ENCODE data around the gene SPIRE2. TPM values are rescaled to one million over a fixed set of nuclear protein-coding genes. Genes with fewer than 3 reads are reported as not detected.
"Not testable (repeated sequence)": the region's sequence is repeated elsewhere in the genome, so short reads cannot be mapped to it uniquely, and the experiment has no call there.

The SPIRE2 gene
- total and polyA plus RNA-seq, 2 donors (not counting 1 experiment from before 2014, with no cell fraction given) = 0.98 to 2.0 TPM

GRCh38 chr16:89791278-89791995, 36.8 kb upstream of the SPIRE2 start:
- H3K9me3 ChIP-seq (ENCODE audit: control extremely low read depth in 1 of 3, control insufficient read depth in 2 of 3, insufficient read depth in 1 of 3, low read length in 2 of 3) = no peaks in the 10 kb centered on the region
- Mint-ChIP-seq H3K4me3 (no peak overlapping the region), H3K4me1 (peaks cover 2% of the 10 kb centered on the region), H3K9me3 (ENCODE audit: insufficient read depth) (no peaks in the 10 kb centered on the region), H3K27me3 (no peaks in the 10 kb centered on the region), H3K27ac (no peak overlapping the region)
- H4K20me1 ChIP-seq (ENCODE audit: control insufficient read depth, insufficient read depth, low read length, poor library complexity, severe bottlenecking) = no peaks in the 10 kb centered on the region
- no peak for DNase-seq
- POLR2A ChIA-PET = interaction anchor here (0.7 kb wide), 1 partner anchor 84 kb away, joined by 3 read pairs; no protein-coding TSS in a partner anchor
- no peak for TF ChIP-seq EZH2 (IDR thresholded peaks at IDR 0.05; ENCODE audit: borderline replicate concordance, insufficient read depth, low read depth, low read length, poor library complexity, severe bottlenecking)
- no peak for TF ChIP-seq CTCF (IDR thresholded peaks at IDR 0.05)
- H3K4me3 ChIP-seq (ENCODE audit: control extremely low read depth in 1 of 5, extremely low read depth in 1 of 5, insufficient read depth in 1 of 5, low read depth in 2 of 5, low read length in 4 of 5) = no peak overlapping the region
- peaks cover 0 to 3% of the 10 kb centered on the region in 2 experiments for H3K36me3 ChIP-seq (replicated peaks in 1 of 2; ENCODE audit: control extremely low read depth in 1 of 2, control insufficient read depth in 1 of 2, extremely low read depth in 1 of 2, insufficient read depth in 2 of 2, low read length in 1 of 2)
- ATAC-seq (ENCODE audit: low read depth) = no peak
- no peak overlapping the region for H3K4me2 ChIP-seq (replicated peaks; ENCODE audit: low read depth, low read length, poor library complexity, severe bottlenecking)
- H3K27ac ChIP-seq (ENCODE audit: low read length in 2 of 2) = no peak overlapping the region
- CTCF ChIA-PET = interaction anchor here (0.7 to 10.6 kb wide), 13 partner anchors 17 to 93 kb away, joined by 3 to 171 read pairs (median 4); no protein-coding TSS in a partner anchor
- no peak overlapping the region for H2AFZ ChIP-seq (ENCODE audit: insufficient read depth, low read depth, low read length, poor library complexity, severe bottlenecking)
- H3K27me3 ChIP-seq (replicated peaks in 1 of 4; ENCODE audit: control extremely low read depth in 1 of 4, control insufficient read depth in 3 of 4, insufficient read depth in 4 of 4, low read length in 3 of 4) = no peaks in the 10 kb centered on the region
- H3K9ac ChIP-seq (ENCODE audit: low read length) = no peak overlapping the region
- 97% methylated on average over 16 of the region's 16 CpGs for WGBS (ENCODE audit: insufficient coverage)
- peaks cover 0 to 4% of the 10 kb centered on the region in 2 donors for H3K4me1 ChIP-seq (ENCODE audit: control insufficient read depth in 2 of 2, insufficient read depth in 2 of 2, low read length in 2 of 2)
- H3K79me2 ChIP-seq (ENCODE audit: control insufficient read depth, insufficient read depth, low read length) = no peaks in the 10 kb centered on the region
- intact Hi-C loops (cut with micrococcal nuclease) = no loop called here

DNA sequence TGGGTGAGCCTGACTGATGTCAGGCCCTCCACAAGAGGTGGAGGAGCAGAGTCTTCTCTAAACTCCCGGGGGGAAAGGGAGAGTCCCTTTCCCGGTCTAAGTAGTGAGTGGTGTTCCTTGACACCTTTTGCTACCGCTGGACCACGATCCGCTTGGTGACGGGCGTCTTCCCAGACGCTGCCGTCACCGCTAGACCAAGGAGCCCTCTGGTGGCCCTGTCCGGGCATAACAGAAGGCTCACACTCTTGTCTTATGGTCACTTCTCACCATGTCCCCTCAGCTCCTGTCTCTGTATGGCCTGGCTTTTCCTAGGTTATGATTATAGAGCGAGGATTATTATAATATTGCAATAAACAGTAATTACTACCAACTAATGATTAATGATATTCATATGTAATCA, 35.2 kb upstream of the SPIRE2 start:
- H3K36me3 ChIP-seq (replicated peaks in 1 of 2; ENCODE audit: control extremely low read depth in 1 of 2, control insufficient read depth in 1 of 2, extremely low read depth in 1 of 2, insufficient read depth in 2 of 2, low read length in 1 of 2); H3K4me3 Mint-ChIP-seq; H4K20me1 ChIP-seq (ENCODE audit: control insufficient read depth, insufficient read depth, low read length, poor library complexity, severe bottlenecking); H3K79me2 ChIP-seq (ENCODE audit: control insufficient read depth, insufficient read depth, low read length); H3K9ac ChIP-seq (ENCODE audit: low read length); H3K27ac ChIP-seq (ENCODE audit: low read length in 2 of 2); H3K9me3 ChIP-seq (ENCODE audit: control extremely low read depth in 1 of 3, control insufficient read depth in 2 of 3, insufficient read depth in 1 of 3, low read length in 2 of 3); H2AFZ ChIP-seq (ENCODE audit: insufficient read depth, low read depth, low read length, poor library complexity, severe bottlenecking); H3K27me3 ChIP-seq (replicated peaks in 1 of 4; ENCODE audit: control extremely low read depth in 1 of 4, control insufficient read depth in 3 of 4, insufficient read depth in 4 of 4, low read length in 3 of 4); H3K4me2 ChIP-seq (replicated peaks; ENCODE audit: low read depth, low read length, poor library complexity, severe bottlenecking); H3K27me3 Mint-ChIP-seq; H3K4me1 ChIP-seq (ENCODE audit: control insufficient read depth in 2 of 2, insufficient read depth in 2 of 2, low read length in 2 of 2); ATAC-seq (ENCODE audit: low read depth); intact Hi-C loops (cut with micrococcal nuclease); H3K4me1 Mint-ChIP-seq; H3K4me3 ChIP-seq (ENCODE audit: control extremely low read depth in 1 of 5, extremely low read depth in 1 of 5, insufficient read depth in 1 of 5, low read depth in 2 of 5, low read length in 4 of 5); H3K9me3 Mint-ChIP-seq (ENCODE audit: insufficient read depth): not testable (repeated sequence)
- peak; percentile 79 for TF ChIP-seq CTCF (IDR thresholded peaks at IDR 0.05)
- CTCF ChIA-PET = interaction anchor here (0.8 to 10.6 kb wide), 14 partner anchors 8 to 117 kb away, joined by 3 to 171 read pairs (median 4); no protein-coding TSS in a partner anchor
- WGBS (ENCODE audit: insufficient coverage) = 24% methylated on average over 9 of the region's 12 CpGs
- DNase-seq = peak; percentile 68
- POLR2A ChIA-PET = interaction anchor here (1.3 kb wide), 1 partner anchor 87 kb away, joined by 6 read pairs; no protein-coding TSS in a partner anchor
- H3K27ac Mint-ChIP-seq = peak overlapping the region; percentile 50
